IPS DF 19.7 (cell line): ENCODE results near the gene RAX.

Experiments used
- DNase-seq: peaks from one replicate; pipeline ENCODE4 v3.0.0-alpha.2; 2013; ENCODE audit warnings: low read depth, low spot score

RAX gene

DNA sequence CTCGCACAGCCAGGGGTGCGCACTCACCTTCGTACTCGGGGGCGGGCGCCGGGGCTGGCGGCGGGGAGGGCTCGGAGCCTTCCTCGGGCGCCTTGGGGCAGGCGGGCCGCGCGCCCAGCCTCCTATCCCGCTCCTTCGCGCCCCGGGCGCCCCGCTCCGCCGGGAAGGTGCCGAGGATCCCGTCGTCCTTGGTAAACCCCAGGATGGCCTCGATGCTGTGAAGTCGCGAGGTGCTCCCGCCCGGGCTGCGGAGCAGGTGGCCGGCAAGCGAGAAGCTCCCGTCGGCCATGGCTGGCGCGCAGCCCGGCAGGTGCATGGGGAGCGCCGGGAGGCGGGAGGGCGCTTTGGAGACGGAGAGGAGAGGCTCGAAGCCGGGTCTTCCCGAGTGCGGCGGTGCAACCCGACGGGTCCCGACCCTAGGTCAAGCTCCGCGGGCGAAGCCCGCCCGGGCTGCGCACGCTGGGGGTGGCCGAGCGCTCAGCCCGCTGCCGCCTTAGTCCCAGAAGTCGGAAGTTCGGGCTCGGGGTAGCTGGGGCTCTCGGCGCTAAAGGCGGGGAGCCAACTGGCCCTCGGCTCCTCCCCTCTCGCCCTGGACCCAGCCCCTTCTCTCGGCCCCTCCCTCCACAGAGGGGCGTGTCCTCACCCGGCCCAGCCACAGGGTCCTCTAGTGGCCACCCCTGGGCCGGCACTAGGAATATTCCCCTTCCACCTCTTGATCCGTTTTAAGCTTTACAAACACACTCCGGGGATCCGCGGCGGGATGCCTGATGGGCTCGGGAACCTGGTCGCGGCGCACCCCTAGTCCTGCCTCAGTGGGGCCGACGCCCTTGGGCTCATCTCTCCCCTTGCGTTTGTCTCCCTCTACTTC lies at the start of gene RAX:
Gene RAX, minus strand, starts transcription at position 564 of the 868 bp plus-strand sequence. Its CDS starts 248 bp downstream, at position 316.
- DNase-seq = no peak

DNA sequence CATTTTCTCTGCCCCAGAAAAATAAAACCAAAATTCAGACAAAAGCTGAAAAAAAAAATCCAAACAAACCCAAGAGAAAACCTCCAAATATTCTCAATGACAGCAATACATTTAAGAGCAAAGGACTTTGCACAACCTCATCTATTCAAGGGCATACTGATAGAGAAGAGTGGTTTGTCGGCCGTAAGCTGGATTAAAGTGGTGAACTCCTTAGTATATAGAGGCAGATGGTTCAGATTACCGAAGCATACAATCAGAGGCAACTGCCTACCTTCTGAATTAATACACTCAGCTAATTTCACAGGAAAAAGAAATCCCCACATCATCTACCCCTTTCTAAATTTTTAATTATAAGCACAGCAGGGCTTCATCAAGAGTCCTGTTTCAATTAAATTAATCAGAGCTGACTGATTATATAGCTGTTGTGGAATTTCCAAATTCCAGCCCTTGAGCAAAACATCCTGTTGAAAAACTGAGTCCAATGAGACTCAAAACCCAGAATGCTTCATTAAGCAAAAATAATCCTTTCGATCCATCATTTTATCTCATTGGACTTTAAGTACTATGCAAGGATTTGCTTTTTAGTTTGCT lies 45.3 kb upstream of the RAX start, which contains the start of gene CPLX4:
Gene CPLX4, minus strand, starts transcription at position 190 of the 591 bp plus-strand sequence. Its CDS starts 187 bp downstream, at position 3.
- DNase-seq = no peak

DNA sequence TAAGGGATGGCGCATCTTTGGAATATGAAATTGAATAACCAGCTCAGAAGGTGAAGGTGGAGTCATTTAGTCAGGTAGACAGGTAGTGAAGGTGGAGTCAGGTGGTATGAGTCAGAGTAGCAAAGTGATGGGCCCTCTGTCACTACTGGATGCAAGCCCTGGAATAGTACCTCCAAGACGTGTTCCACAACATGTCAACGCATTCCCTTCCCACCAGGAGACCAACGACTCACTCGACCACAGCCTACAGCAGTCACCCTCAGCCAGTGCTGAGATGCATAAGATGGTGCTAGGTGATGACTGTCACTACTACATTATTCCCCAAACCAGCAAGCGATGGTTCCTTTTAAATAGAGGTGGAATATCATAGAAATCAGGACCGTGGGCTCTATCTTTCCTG lies 38.4 kb upstream of the RAX start:
- no peak for DNase-seq

DNA sequence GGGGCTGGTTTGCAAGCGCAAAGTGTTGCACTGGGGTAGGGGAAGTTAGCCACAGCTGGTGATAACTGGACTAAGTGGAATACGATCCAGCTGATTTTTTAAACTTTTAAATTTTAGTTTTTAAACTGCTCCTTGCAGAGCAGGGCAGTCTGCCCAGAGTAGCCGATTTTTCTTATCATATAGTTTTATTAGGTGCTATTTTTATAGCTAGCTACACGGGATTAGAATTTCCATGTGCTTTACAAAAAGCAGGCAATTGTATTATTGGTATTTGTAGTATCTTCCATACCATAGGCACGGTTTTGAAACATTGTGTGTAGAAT lies 35.6 kb upstream of the RAX start:
- DNase-seq = no peak

DNA sequence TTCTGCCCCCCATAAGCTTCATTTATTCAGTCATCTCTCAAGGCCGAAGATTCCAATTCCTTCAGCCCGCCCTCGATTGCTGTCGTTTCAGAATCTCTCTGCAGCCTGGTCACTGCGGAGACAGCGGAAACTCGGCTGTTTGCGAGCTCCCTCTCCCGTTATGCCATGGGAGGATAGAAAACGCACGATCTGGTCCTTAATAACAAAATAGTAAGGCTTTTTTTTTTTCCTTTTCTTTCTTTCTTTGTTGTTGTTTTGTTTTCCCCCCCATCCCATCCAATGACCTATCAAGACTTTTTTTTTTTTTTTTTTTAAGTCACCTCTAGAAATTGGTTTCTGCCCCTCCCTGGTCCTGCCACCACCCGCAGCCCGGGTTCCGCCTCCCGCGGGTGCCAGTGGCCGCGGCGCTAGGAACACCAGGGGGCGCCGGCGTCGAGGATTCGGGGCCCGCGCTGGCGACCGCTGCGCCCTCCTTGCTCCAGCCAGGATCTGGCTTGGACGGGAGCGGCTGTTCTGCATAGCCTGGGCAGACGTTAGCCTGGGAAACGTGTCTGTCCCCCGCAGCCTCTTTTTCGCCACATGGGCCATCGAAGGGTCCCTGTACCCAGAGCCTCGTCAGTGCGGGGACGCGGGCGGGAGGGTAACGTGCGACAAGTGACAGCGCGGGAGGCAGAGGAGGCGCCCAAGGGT lies 35.1 kb upstream of the RAX start:
- DNase-seq = no peak

DNA sequence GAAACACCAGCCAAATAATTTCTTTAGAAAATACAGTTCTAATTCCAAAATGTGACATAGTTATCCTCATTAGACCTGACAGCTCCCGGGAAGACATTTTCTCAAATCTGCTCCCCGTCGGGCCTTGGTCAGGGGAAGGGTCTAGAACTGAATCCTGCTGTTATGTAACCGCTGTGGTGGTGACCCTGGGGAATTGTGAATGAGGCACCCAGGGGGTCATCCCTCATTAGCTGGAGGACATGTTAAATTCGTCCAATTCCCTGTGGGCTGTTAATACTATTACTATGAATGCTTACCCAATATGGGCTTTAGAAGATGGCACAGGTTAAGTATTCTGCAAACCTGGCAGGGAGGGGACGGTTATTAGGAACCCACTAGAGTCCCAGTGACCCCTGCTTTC lies 33.4 kb upstream of the RAX start:
- no peak for DNase-seq

DNA sequence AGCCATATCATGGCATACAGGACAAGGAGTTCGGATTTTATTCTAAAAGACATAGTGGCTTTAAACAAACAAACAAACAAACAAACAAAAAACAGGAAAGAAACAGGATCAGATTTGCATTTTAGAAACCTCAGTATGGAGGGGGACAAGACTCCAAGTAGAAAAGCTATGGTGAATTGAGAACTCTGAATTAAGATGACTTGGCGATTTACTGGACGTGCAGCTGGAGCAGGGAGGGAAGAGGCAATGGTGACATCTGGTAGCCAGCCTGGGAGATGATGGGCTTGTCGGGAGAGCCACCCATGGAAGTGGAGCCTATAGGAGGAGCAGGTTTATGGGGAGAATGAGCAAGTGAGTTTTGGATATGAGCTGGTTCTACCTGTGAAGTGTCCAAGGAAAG lies 32.0 kb upstream of the RAX start:
- no peak for DNase-seq

DNA sequence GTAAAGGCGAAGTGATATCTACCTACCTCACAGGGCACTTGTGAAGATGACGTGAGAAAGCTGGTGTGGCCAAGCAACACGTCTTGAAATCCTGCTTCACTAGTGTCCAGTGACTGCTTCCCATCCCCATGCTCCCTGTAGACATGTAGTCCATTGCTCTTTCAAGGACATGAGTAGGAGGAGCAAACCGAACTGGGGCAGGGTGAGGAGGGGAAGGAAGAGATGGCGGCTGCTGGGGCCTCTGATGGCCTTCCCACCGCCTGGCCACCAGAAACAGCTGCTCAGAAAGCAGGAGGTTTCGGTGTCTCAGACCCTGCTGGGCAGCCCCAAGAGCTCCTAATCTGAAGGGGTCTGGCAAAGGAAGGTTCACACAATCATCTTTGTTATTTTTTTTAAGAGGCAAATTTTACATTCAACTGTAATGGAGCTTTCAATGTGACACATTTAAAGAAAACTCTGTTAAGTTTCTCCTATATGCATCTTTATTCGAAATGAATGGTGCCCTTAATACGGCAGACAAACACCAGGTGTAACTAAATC lies 30.5 kb upstream of the RAX start:
- no peak for DNase-seq

DNA sequence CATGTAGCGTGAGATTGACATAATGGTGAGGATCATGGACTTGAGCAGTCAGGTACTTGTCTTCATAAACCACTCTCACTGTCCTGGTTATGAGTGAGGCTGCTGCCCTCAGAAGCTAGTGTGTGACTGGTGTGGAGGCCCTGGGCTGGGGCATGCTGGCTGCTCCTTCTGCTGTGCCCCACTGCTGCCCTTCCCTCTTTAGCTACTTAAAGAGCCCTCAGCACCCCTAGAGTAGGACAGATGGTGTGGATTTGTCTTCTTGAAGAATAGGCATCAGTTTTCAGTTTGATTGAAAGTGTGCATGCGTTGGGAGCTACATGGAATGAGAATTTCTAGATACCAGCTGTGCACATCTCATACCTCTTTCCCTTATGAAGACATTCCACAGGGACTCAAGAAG lies 29.8 kb upstream of the RAX start:
- no peak for DNase-seq

DNA sequence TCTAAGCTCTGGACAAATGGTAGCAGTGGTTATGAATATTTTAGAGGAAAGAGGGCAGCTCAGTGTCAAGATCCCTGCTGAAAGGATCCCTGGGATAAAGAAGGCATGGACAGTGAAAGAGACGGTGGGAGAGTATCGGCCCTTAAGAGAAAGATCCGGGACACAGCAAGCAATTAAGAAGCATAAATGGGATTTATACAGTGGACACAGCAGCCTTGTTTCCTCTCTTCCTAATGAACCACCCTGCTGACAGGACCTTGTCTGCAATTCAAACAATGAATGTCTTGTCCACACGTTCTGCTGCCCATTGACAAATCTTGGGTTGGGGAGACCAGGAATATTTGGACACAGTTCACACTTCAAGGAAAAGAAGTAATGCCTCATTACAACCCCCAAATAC lies 28.7 kb upstream of the RAX start:
- no peak for DNase-seq

DNA sequence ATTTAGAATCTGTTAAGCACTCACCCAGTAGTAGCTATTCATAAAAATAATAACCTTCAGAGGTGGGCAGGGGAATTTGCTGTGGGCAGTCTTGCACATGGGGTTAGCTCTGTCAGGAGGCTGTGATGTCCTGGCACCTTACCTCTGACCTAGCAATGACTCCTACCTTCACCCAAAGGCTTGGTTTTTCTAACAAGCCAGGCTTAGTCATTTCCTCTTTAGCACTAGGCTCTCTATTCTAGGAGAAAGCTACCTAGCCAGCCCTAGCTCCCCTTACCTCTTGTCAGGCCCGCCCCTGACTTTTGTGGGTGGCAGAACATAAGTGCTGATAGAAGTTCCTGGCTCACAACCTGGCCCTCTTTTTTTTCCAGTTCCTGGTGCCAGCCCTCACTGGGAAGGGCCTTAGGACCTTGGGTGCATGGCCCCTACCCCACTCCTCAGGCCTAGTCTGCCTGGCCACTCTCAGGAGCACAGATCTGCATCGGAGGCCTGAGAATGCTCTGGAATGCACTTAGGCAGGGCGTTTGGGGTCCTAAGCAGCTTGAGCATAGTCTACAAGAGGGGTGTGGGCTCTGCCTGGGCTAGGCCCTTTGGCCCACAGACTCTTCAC lies 27.5 kb upstream of the RAX start:
- no peak for DNase-seq

DNA sequence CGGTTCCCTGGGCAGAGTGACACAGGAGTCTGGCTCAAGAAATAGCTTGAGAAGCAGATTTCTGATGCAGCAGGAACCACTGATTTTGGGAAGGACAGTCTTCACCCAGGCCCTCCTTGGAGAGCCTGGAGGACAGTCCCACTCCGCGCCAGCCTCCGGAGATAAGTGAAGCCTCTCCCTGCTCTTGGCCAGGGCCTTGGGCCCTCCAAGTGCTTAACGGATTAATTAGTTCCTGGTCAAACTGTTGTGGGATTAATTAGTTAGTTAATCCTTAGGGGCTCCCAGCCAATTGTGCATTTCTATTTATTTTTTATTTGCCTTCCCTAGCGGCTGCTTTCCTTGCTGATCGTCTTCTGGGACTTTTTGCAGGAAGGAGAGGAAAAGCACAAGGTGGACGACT lies 25.6 kb upstream of the RAX start:
- DNase-seq = no peak

DNA sequence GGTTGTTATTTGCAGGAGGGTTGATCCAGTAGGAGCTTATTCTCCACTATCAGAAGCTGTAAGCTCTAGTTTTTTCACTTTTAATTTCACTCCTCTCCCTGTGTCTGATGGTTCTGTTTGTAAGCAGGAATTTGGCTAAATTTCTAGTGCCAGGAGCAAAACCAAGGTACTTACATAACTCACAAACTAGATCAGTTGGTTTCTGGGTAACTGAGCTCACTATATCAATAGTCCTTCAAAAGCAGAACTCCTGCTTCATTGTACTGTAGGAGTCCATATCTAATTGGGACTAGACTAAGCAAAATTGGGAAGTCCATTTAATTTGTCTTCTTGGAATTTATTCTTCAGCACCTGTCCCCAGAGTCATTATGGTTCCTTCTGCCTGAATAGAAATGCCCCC lies 20.1 kb upstream of the RAX start:
- DNase-seq = no peak

DNA sequence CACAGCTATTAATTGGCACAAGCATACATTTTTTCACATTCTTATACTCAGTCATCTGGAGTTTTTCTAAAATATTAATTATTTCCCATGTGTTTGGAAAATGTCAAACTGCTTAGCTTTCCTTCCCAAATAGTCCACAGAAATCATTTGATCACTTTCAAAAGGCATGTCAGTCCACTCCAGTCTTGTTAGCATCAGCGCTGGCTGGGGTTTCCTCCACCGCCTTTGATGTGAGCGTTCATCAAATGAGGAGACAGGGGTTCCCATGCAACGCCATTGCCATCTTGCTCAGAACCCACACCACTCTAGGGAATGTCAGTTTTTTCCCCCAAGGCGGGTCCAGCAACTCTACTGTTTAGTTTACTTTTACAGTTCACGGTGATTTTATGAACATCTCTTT lies 13.1 kb upstream of the RAX start:
- no peak for DNase-seq

DNA sequence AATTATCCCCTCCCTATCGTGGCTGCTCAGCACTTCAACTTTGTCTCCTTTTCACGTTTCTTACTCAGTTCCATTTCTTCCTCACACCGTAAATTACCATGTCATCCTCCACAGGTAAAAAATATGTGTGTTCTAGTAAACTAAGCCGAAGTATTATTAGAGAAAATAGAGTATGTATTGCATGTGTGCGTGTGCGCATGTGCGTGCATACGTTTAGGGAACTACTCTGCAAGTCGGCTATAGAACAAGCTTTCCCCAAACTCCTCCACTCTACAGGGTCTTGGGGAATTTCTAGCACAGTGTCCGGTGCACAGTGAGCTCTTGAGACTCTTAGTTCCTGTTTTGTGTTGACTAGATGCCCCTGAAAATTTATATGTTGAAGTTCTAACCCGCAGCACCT lies 9.1 kb upstream of the RAX start:
- DNase-seq = no peak

DNA sequence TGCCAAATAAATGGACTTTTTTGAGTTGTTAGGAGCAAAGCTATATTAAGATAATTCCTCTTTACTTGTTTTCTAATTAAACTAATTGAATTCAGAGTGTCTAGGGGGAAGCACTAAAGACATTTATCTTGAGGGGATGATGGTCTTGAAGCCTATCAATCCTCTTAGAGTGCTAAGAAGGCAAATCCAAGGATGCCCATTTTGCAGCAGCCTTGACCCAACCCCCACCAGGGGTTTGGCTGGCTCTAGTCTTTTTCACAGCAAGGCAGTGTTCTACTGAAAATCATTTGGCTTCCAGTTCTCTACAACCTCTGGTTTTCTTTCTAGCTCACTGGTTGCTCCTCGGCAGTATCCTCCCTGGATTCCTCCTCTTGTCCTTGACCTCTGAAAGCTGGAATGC lies 6.5 kb upstream of the RAX start:
- no peak for DNase-seq

DNA sequence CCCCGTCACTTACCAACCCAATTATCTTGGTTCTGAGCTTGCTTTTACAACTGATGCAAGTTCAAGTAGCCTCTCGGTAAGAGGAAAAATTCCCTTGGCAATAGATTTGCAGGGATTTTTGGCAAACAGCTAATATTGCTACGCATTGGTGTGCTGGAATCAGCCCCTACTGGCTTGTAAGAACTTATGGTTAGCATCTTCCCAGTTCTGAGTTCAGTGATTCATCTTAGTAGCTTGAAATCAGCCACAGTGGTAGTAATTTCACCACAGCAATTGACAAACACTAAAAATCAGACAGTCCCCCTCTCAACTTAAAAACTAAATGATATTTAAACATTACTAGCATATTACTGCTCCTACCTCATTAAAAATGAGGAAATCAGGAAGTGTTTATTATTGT lies 5.9 kb upstream of the RAX start:
- DNase-seq = no peak

DNA sequence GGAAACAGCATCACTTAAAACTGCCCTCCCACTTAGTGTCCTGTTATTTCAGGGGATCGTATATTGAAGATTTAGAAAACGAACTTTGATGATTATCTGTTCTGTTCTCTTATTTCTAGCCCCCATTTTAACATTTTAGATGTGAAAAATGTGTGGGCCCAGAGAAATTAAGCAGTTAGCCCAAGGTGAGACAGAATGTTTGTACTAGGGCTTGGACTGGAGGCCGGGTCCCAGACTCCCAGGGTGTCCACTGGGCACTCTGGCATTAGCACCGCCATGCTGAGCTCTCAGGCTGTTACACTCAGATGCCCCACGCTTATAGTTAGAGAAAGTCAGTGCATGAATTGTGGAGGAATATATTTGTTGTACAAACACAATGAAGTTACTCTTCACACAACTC lies 5.5 kb upstream of the RAX start:
- DNase-seq = no peak

DNA sequence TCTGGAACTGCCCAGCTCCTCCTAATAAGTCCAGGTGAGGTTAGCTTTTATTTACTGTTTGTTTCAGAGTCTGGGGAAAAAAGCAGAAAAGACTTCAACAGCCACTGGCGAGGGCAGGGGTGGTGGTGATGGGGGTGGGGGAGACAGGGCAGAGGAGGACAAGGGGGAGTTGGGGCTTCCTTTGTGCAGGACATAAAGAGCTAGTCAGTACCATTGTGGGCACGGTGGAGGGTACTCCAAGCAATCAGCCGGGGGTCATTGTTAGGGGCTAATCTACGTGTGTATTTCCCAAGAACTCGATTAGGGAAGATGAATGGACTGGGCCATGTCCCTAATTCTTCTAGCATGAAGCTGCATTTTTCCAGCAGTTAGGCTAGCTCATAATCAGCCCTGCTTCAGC lies 2.8 kb upstream of the RAX start:
- DNase-seq = no peak

DNA sequence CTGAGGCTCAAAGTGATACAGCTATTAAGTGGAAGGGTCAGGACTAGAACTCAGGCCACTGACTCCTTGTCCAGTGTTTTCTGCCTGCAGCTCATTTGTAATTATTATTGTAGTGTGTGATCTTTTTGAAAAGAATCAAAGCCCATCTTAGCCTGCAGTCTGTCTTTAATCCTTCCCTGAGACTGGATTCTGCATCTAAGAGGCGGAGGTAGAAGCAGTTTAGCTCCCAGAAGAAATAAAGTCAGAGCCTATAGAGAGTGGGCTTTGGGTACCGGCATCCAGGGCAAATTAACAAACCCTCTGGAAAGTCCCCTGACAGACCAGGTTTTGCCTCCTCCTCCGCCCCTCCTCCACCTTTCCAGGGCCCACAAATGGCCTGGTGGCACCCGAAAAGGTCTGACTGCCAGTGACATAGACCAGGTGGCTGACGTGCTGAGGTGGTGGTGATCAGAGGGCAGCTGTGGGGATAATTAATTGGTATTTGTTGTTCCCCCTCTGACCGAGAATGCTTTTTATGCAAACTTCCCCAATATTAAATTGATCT lies 2.2 kb upstream of the RAX start:
- DNase-seq = no peak

DNA sequence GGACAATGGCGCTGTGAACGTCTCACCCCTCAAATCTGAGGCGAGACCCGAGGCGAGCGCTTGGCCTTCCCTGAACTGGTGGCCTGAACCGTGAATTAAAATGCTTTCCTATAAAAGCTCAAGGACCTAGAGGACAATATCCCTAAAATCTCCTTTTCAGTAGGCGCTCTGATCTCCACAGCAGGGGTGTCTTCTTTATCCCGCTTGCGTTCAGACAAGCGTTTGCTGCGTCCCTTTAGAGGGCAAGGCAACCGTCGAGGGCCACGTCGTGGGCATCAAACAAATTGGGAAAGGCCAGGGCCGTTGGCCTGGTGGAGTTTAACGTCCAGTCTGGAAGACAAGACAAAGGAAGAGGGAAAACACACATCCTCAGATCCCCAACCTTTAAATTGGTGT lies 1.3 kb upstream of the RAX start:
- no peak for DNase-seq
